Neural progenitor cell (in vitro differentiated cells): ENCODE data around the gene TFF2.

Source experiments
- CTCF ChIP-seq: fragments of 200-600 bp; sonication (generic); IDR thresholded peaks from 2 replicates; pipeline ENCODE4 v1.5.1; 2017; ENCODE audit warnings: antibody characterized with exemption, mild to moderate bottlenecking
- EZH2 ChIP-seq: fragments of 200-600 bp; sonication (generic); IDR thresholded peaks from 2 replicates; pipeline ENCODE4 v1.6.1; 2017; ENCODE audit warnings: antibody characterized with exemption, mild to moderate bottlenecking, moderate library complexity
- EZH2phosphoT487 ChIP-seq: fragments of 200-600 bp; sonication (generic); IDR thresholded peaks from 2 replicates; pipeline ENCODE4 v1.6.1; 2017; ENCODE audit warnings: antibody characterized with exemption

DNA sequence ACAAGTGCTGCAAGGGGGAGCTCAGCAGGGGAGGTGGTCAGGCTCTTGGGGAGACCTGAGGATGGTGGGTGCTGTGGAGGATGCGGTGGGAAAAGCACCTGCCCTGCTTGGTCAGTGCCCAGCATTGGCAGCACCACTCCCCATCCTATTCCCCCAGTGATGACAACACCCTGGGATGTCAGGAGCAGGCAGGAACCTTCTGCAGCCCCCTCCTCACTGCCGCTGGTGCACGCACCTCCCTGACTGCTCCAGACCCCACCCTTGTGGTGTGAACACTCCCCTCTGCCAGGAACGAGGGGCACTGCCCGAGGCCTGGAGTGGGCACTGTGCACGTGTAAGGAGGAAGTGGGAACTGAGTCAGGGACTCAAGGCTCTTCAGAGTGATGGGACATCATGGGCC is 32.5 kb upstream of the TFF2 start:
- no peak for TF ChIP-seq CTCF
- TF ChIP-seq EZH2: no peak
- TF ChIP-seq EZH2phosphoT487: no peak
